IPS DF 6.9 (cell line): ENCODE data around the gene MOV10.

Experiments
- DNase-seq: peaks from one replicate; pipeline ENCODE4 v3.0.0-alpha.2; 2013; ENCODE audit warnings: low read depth, low spot score
- H3K27ac ChIP-seq: one replicate; pipeline ENCODE4 v1.5.1; 2013; ENCODE audit warnings: low read length, control low read depth
- H3K27me3 ChIP-seq: 2 replicates; pipeline ENCODE4 v1.6.1; 2013; ENCODE audit warnings: mild to moderate bottlenecking, low read length; ENCODE audit not compliant: control insufficient read depth, insufficient read depth
- H3K36me3 ChIP-seq: 2 replicates; pipeline ENCODE4 v1.6.1; 2013; ENCODE audit warnings: low read length; ENCODE audit not compliant: control insufficient read depth, insufficient read depth
- H3K4me1 ChIP-seq: 2 replicates; pipeline ENCODE4 v1.6.1; 2013; ENCODE audit warnings: low read length; ENCODE audit not compliant: control insufficient read depth, insufficient read depth
- H3K4me3 ChIP-seq: 2 replicates; pipeline ENCODE4 v1.5.1; 2013; ENCODE audit warnings: mild to moderate bottlenecking, low read length
- H3K9me3 ChIP-seq: 2 replicates; pipeline ENCODE4 v1.6.1; 2013; ENCODE audit warnings: low read length, inconsistent platforms; ENCODE audit not compliant: control insufficient read depth, insufficient read depth
- WGBS: extraction: QIAGEN DNeasy Blood & Tissue Kit; methylation state at CpG from one replicate; pipeline ENCODE4 v1.1.7; 2013; ENCODE audit warnings: mixed read lengths, missing lambda C conversion rate; ENCODE audit not compliant: insufficient read length, insufficient coverage; 5-methylcytosine and 5-hydroxymethylcytosine counted together

Gene MOV10

GRCh38 chr1:112673592-112674439 lies 643 bp upstream of the MOV10 start:
- no CpG with 5 or more reads among the region's 18 CpGs for WGBS
- DNase-seq, result no peak
- Histone ChIP-seq H3K9me3 (no peaks in the 10 kb centered on the region), H3K36me3 (no peaks in the 10 kb centered on the region), H3K4me3 (peak overlapping the region; percentile 54; the same call in 1 of the 2 replicates), H3K27ac (no peak overlapping the region), H3K4me1 (peaks cover 1% of the 10 kb centered on the region; the same call in 1 of the 2 replicates), H3K27me3 (no peaks in the 10 kb centered on the region)

- Histone ChIP-seq H3K9me3 (no peaks in the 10 kb centered on the region), H3K27me3 (no peaks in the 10 kb centered on the region), H3K4me3 (peak overlapping the region; percentile 54), H3K27ac (no peak overlapping the region), H3K36me3 (no peaks in the 10 kb centered on the region), H3K4me1 (peaks cover 1% of the 10 kb centered on the region; the same call in 1 of the 2 replicates)
- no CpG with 5 or more reads among the region's 68 CpGs for whole genome bisulfite sequencing
- no peak for DNase-seq
Observed at GRCh38 chr1:112674986-112675727, 698 bp downstream of the MOV10 start.

GRCh38 chr1:112675728-112676381 lies 1.4 kb downstream of the MOV10 start:
- DNase-seq, result no peak
- Histone ChIP-seq H3K9me3 (no peaks in the 10 kb centered on the region), H3K36me3 (no peaks in the 10 kb centered on the region), H3K27ac (no peak overlapping the region), H3K4me1 (peaks cover 1% of the 10 kb centered on the region; the same call in 1 of the 2 replicates), H3K27me3 (no peaks in the 10 kb centered on the region), H3K4me3 (peak overlapping the region; percentile 54; the same call in 1 of the 2 replicates)
- no CpG with 5 or more reads among the region's 7 CpGs for WGBS

GRCh38 chr1:112676543-112676942 lies 2.1 kb downstream of the MOV10 start:
- no CpG with 5 or more reads among the region's 3 CpGs for WGBS
- no peak overlapping the region for H3K27ac ChIP-seq
- H3K4me3 ChIP-seq, result no peak overlapping the region
- no peak for DNase-seq
- no peaks in the 10 kb centered on the region for H3K36me3 ChIP-seq
- no peaks in the 10 kb centered on the region for H3K27me3 ChIP-seq
- H3K4me1 ChIP-seq, result peaks cover 1% of the 10 kb centered on the region; the same call in 1 of the 2 replicates
- H3K9me3 ChIP-seq, result no peaks in the 10 kb centered on the region

- H3K36me3 ChIP-seq, result no peaks in the 10 kb centered on the region
Observed at GRCh38 chr1:112677501-112677900, 3.0 kb downstream of the MOV10 start.

GRCh38 chr1:112678605-112679004 lies 4.1 kb downstream of the MOV10 start:
- Histone ChIP-seq H3K9me3 (no peaks in the 10 kb centered on the region), H3K4me1 (no peaks in the 10 kb centered on the region), H3K27me3 (no peaks in the 10 kb centered on the region), H3K4me3 (no peak overlapping the region), H3K36me3 (no peaks in the 10 kb centered on the region), H3K27ac (no peak overlapping the region)
- DNase-seq, result no peak
- no CpG with 5 or more reads among the region's 3 CpGs for WGBS

More at GRCh38 chr1:112677501-112677900, 3.0 kb downstream of the MOV10 start:
- Histone ChIP-seq H3K27ac (no peak overlapping the region), H3K27me3 (no peaks in the 10 kb centered on the region), H3K4me3 (no peak overlapping the region), H3K4me1 (peaks cover 1% of the 10 kb centered on the region; the same call in 1 of the 2 replicates), H3K9me3 (no peaks in the 10 kb centered on the region)
- WGBS, result no CpG with 5 or more reads among the region's 4 CpGs
- DNase-seq, result no peak

GRCh38 chr1:112685913-112686312 lies 11.5 kb downstream of the MOV10 start:
- no peak for DNase-seq
- Histone ChIP-seq H3K9me3 (no peaks in the 10 kb centered on the region), H3K27ac (no peak overlapping the region), H3K36me3 (no peaks in the 10 kb centered on the region), H3K4me1 (no peaks in the 10 kb centered on the region), H3K4me3 (no peak overlapping the region), H3K27me3 (no peaks in the 10 kb centered on the region)
- WGBS, result no CpG with 5 or more reads among the region's 5 CpGs

GRCh38 chr1:112686417-112686816 lies 12.0 kb downstream of the MOV10 start:
- Histone ChIP-seq H3K9me3 (no peaks in the 10 kb centered on the region), H3K4me3 (no peak overlapping the region), H3K4me1 (no peaks in the 10 kb centered on the region), H3K27me3 (no peaks in the 10 kb centered on the region), H3K36me3 (0 out of 2 replicates have a peak, but pooled peaks cover under 1% of the 10 kb centered on the region), H3K27ac (no peak overlapping the region)
- no peak for DNase-seq
- WGBS, result no CpG with 5 or more reads among the region's 3 CpGs

GRCh38 chr1:112686835-112687234 lies 12.4 kb downstream of the MOV10 start:
- H3K4me3 ChIP-seq, result no peak overlapping the region
- no peak overlapping the region for H3K27ac ChIP-seq
- no CpG with 5 or more reads among the region's 4 CpGs for WGBS
- H3K27me3 ChIP-seq, result no peaks in the 10 kb centered on the region
- H3K4me1 ChIP-seq, result no peaks in the 10 kb centered on the region
- H3K9me3 ChIP-seq, result no peaks in the 10 kb centered on the region
- H3K36me3 ChIP-seq, result 0 out of 2 replicates have a peak, but pooled peaks cover 3% of the 10 kb centered on the region
- DNase-seq, result no peak

- Histone ChIP-seq H3K9me3 (no peaks in the 10 kb centered on the region), H3K4me1 (no peaks in the 10 kb centered on the region), H3K36me3 (0 out of 2 replicates have a peak, but pooled peaks cover 3% of the 10 kb centered on the region), H3K27ac (no peak overlapping the region), H3K27me3 (no peaks in the 10 kb centered on the region), H3K4me3 (no peak overlapping the region)
- no peak for DNase-seq
- no CpG with 5 or more reads among the region's 4 CpGs for WGBS
Observed at GRCh38 chr1:112687361-112687760, 12.9 kb downstream of the MOV10 start.
